ENCODE data around the gene BMPR1A. TPM values are rescaled to one million over a fixed set of nuclear protein-coding genes. Genes with fewer than 3 reads are reported as not detected.

BMPR1A gene
- polyA plus RNA-seq, 3 donors, result 0.25 to 0.67 (median 0.61) TPM

- Histone ChIP-seq H3K9ac (ENCODE audit: insufficient read depth, low read length, poor library complexity, severe bottlenecking) (no peak overlapping the region), H3K4me2 (replicated peaks; ENCODE audit: extremely low read depth, low read length, poor library complexity, severe bottlenecking) (no peak overlapping the region), H3K4me3 (replicated peaks in 1 of 3; ENCODE audit: low read depth in 2 of 3, low read length in 3 of 3) (no peak overlapping the region), H3K27ac (ENCODE audit: low read depth in 1 of 2, low read length in 2 of 2) (no peak overlapping the region), H2AFZ (ENCODE audit: insufficient read depth, low read depth, low read length, poor library complexity, severe bottlenecking) (no peak overlapping the region), H4K20me1 (ENCODE audit: insufficient read depth, low read length) (no peaks in the 10 kb centered on the region), H3K9me3 (replicated peaks in 1 of 2; ENCODE audit: control insufficient read depth in 1 of 2, insufficient read depth in 1 of 2, low read length in 2 of 2) (no peaks in the 10 kb centered on the region), H3K4me1 (ENCODE audit: control insufficient read depth in 1 of 2, insufficient read depth in 2 of 2, low read length in 2 of 2) (no peaks in the 10 kb centered on the region), H3K36me3 (replicated peaks in 1 of 2; ENCODE audit: control insufficient read depth in 1 of 2, insufficient read depth in 2 of 2, low read length in 2 of 2) (no peaks in the 10 kb centered on the region), H3K27me3 (ENCODE audit: control insufficient read depth in 2 of 2, insufficient read depth in 2 of 2, low read length in 2 of 2) (no peaks in the 10 kb centered on the region), H3K79me2 (ENCODE audit: insufficient read depth, low read length) (no peaks in the 10 kb centered on the region)
- intact Hi-C loops (cut with micrococcal nuclease), result no loop called here
- Mint-ChIP-seq H3K27ac (no peak overlapping the region), H3K4me3 (no peak overlapping the region), H3K4me1 (no peaks in the 10 kb centered on the region), H3K36me3 (no peaks in the 10 kb centered on the region), H3K9me3 (peaks cover 0 to 3% (median 0%) of the 10 kb centered on the region in 7 donors), H3K27me3 (ENCODE audit: low read depth in 3 of 3) (peaks cover 2 to 10% (median 3%) of the 10 kb centered on the region in 3 donors)
- WGBS (ENCODE audit: insufficient coverage), result 78% methylated on average over 1 of the region's 5 CpGs
- no peak for TF ChIP-seq CTCF (IDR thresholded peaks at IDR 0.05)
- DNase-seq, result no peak
Observed at GRCh38 chr10:86815640-86816039, 59.2 kb downstream of the BMPR1A start.

- Histone ChIP-seq H3K4me3 (replicated peaks in 1 of 3; ENCODE audit: low read depth in 2 of 3, low read length in 3 of 3) (no peak overlapping the region), H3K27me3 (ENCODE audit: control insufficient read depth in 2 of 2, insufficient read depth in 2 of 2, low read length in 2 of 2) (no peaks in the 10 kb centered on the region), H3K36me3 (replicated peaks in 1 of 2; ENCODE audit: control insufficient read depth in 1 of 2, insufficient read depth in 2 of 2, low read length in 2 of 2) (no peaks in the 10 kb centered on the region), H4K20me1 (ENCODE audit: insufficient read depth, low read length) (no peaks in the 10 kb centered on the region), H2AFZ (ENCODE audit: insufficient read depth, low read depth, low read length, poor library complexity, severe bottlenecking) (no peak overlapping the region), H3K9ac (ENCODE audit: insufficient read depth, low read length, poor library complexity, severe bottlenecking) (no peak overlapping the region), H3K79me2 (ENCODE audit: insufficient read depth, low read length) (no peaks in the 10 kb centered on the region), H3K27ac (ENCODE audit: low read depth in 1 of 2, low read length in 2 of 2) (no peak overlapping the region), H3K9me3 (replicated peaks in 1 of 2; ENCODE audit: control insufficient read depth in 1 of 2, insufficient read depth in 1 of 2, low read length in 2 of 2) (no peaks in the 10 kb centered on the region), H3K4me1 (ENCODE audit: control insufficient read depth in 1 of 2, insufficient read depth in 2 of 2, low read length in 2 of 2) (no peaks in the 10 kb centered on the region), H3K4me2 (replicated peaks; ENCODE audit: extremely low read depth, low read length, poor library complexity, severe bottlenecking) (no peak overlapping the region)
- Mint-ChIP-seq H3K27me3 (ENCODE audit: low read depth in 3 of 3) (peaks cover 3 to 8% (median 5%) of the 10 kb centered on the region in 3 donors), H3K27ac (no peak overlapping the region), H3K9me3 (peaks cover 0 to 2% (median 0%) of the 10 kb centered on the region in 7 donors), H3K4me1 (no peaks in the 10 kb centered on the region), H3K36me3 (no peaks in the 10 kb centered on the region), H3K4me3 (no peak overlapping the region)
- no peak for DNase-seq
- no CpG with 5 or more reads among the region's 2 CpGs for WGBS (ENCODE audit: insufficient coverage)
- TF ChIP-seq CTCF (IDR thresholded peaks at IDR 0.05), result no peak
- intact Hi-C loops (cut with micrococcal nuclease), result no loop called here
Observed at GRCh38 chr10:86817246-86817645, 60.8 kb downstream of the BMPR1A start.

All from CD14-positive monocyte (primary cell).